GM12892 (cell line): ENCODE results near the gene ZNF532.

Experiments used
- POLR2A ChIP-seq: IDR thresholded peaks from 2 replicates; pipeline ENCODE4 v1.6.1; 2011; ENCODE audit warnings: low read depth, low read length, control low read depth
- POLR2AphosphoS5 ChIP-seq: IDR thresholded peaks from 2 replicates; pipeline ENCODE4 v1.6.1; 2011; ENCODE audit warnings: low read depth, low read length, control low read depth
- TAF1 ChIP-seq: IDR thresholded peaks from 2 replicates; pipeline ENCODE4 v1.6.1; 2011; ENCODE audit warnings: low read depth, mild to moderate bottlenecking, control low read depth, low read length, borderline replicate concordance

GRCh38 chr18:58860747-58861231, 3.9 kb upstream of the ZNF532 start:
- no peak for TF ChIP-seq POLR2A
- TF ChIP-seq POLR2AphosphoS5, result no peak
- no peak for TF ChIP-seq TAF1
